H9 (cell line): ENCODE results near the gene UPF3B. TPM values are rescaled to one million over a fixed set of nuclear protein-coding genes. Genes with fewer than 3 reads are reported as not detected.

Experiments used
- DNase-seq: peaks from one replicate; pipeline ENCODE4 v3.0.0-alpha.2; 2017
- H2AFZ ChIP-seq: one replicate; pipeline ENCODE4 v1.6.1; 2013; ENCODE audit warnings: mild to moderate bottlenecking, low read length, control low read depth, moderate library complexity
- H2AK5ac ChIP-seq: 2 replicates; pipeline ENCODE4 v1.6.1; 2013; ENCODE audit warnings: low read length, control low read depth, mixed read lengths; ENCODE audit not compliant: insufficient read length
- H2BK120ac ChIP-seq: one replicate; pipeline ENCODE4 v1.6.1; 2013; ENCODE audit warnings: low read depth, mild to moderate bottlenecking, low read length, control low read depth, inconsistent platforms; ENCODE audit not compliant: poor library complexity, severe bottlenecking
- H2BK12ac ChIP-seq: 2 replicates; pipeline ENCODE4 v1.6.1; 2013; ENCODE audit warnings: low read length, control low read depth, mixed read lengths, low read depth; ENCODE audit not compliant: insufficient read length
- H2BK15ac ChIP-seq: 2 replicates; pipeline ENCODE4 v1.6.1; 2013; ENCODE audit warnings: low read depth, low read length, control low read depth
- H2BK20ac ChIP-seq: one replicate; pipeline ENCODE4 v1.6.1; 2013; ENCODE audit warnings: low read depth, mild to moderate bottlenecking, low read length, control low read depth, inconsistent platforms; ENCODE audit not compliant: poor library complexity, severe bottlenecking
- H2BK5ac ChIP-seq: 2 replicates; pipeline ENCODE4 v1.6.1; 2013; ENCODE audit warnings: low read length, control low read depth, mixed read lengths; ENCODE audit not compliant: insufficient read length
- H3K14ac ChIP-seq: 2 replicates; pipeline ENCODE4 v1.6.1; 2013; ENCODE audit warnings: low read length, control low read depth; ENCODE audit not compliant: insufficient read depth
- H3K18ac ChIP-seq: 2 replicates; pipeline ENCODE4 v1.6.1; 2013; ENCODE audit warnings: low read depth, mild to moderate bottlenecking, mixed read lengths, low read length, control low read depth; ENCODE audit not compliant: insufficient read length
- H3K23ac ChIP-seq: 2 replicates; pipeline ENCODE4 v1.6.1; 2013; ENCODE audit warnings: low read length, control low read depth, mixed read lengths, low read depth; ENCODE audit not compliant: insufficient read length
- H3K23me2 ChIP-seq: 2 replicates; pipeline ENCODE4 v1.6.1; 2013; ENCODE audit warnings: low read depth, mild to moderate bottlenecking, mixed read lengths, low read length, control low read depth; ENCODE audit not compliant: insufficient read length, poor library complexity, severe bottlenecking
- H3K27ac ChIP-seq: 2 replicates; pipeline ENCODE4 v1.5.1; 2013; ENCODE audit warnings: low read length, control low read depth, mixed read lengths, low read depth; ENCODE audit not compliant: insufficient read length
- H3K27me3 ChIP-seq: 2 replicates; pipeline ENCODE4 v1.6.1; 2013; ENCODE audit warnings: low read length, control low read depth, inconsistent platforms; ENCODE audit not compliant: insufficient read depth
- H3K4ac ChIP-seq: 2 replicates; pipeline ENCODE4 v1.6.1; 2013; ENCODE audit warnings: low read depth, mild to moderate bottlenecking, control low read depth, inconsistent platforms, low read length, moderate library complexity
- H3K4me1 ChIP-seq: 2 replicates; pipeline ENCODE4 v1.6.1; 2013; ENCODE audit warnings: low read length, control low read depth, inconsistent platforms; ENCODE audit not compliant: insufficient read depth
- H3K4me2 ChIP-seq: 2 replicates; pipeline ENCODE4 v1.6.1; 2013; ENCODE audit warnings: low read length, control low read depth, mixed read lengths; ENCODE audit not compliant: insufficient read length, insufficient read depth
- H3K56ac ChIP-seq: 2 replicates; pipeline ENCODE4 v1.6.1; 2013; ENCODE audit warnings: low read depth, mild to moderate bottlenecking, mixed read lengths, low read length, control low read depth; ENCODE audit not compliant: insufficient read length
- H3K79me1 ChIP-seq: 2 replicates; pipeline ENCODE4 v1.6.1; 2013; ENCODE audit warnings: low read depth, mild to moderate bottlenecking, moderate library complexity, low read length, control low read depth, inconsistent platforms; ENCODE audit not compliant: insufficient read depth, poor library complexity, severe bottlenecking
- H3K79me2 ChIP-seq: 2 replicates; pipeline ENCODE4 v1.6.1; 2013; ENCODE audit warnings: low read length, control low read depth, inconsistent platforms; ENCODE audit not compliant: insufficient read depth
- H3K9ac ChIP-seq: 2 replicates; pipeline ENCODE4 v1.6.1; 2013; ENCODE audit warnings: low read length, control low read depth, mixed read lengths; ENCODE audit not compliant: insufficient read length; ENCODE audit errors: extremely low read depth
- H3K9me3 ChIP-seq: one replicate; pipeline ENCODE4 v1.6.1; 2013; ENCODE audit warnings: low read depth, low read length, inconsistent platforms; ENCODE audit not compliant: control insufficient read depth
- H3T11ph ChIP-seq: one replicate; pipeline ENCODE4 v1.6.1; 2013; ENCODE audit warnings: mild to moderate bottlenecking, low read length, control low read depth, inconsistent platforms
- H4K20me1 ChIP-seq: one replicate; pipeline ENCODE4 v1.6.1; 2013; ENCODE audit not compliant: control insufficient read depth, insufficient read length, insufficient read depth
- H4K5ac ChIP-seq: 2 replicates; pipeline ENCODE4 v1.6.1; 2013; ENCODE audit warnings: low read depth, mild to moderate bottlenecking, mixed read lengths, low read length, control low read depth; ENCODE audit not compliant: insufficient read length
- H4K8ac ChIP-seq: replicated peaks from 2 replicates; pipeline ENCODE4 v1.6.1; 2013; ENCODE audit warnings: low read length, control low read depth, mixed read lengths, low read depth; ENCODE audit not compliant: insufficient read length
- H4K91ac ChIP-seq: 2 replicates; pipeline ENCODE4 v1.6.1; 2013; ENCODE audit warnings: low read depth, mild to moderate bottlenecking, moderate library complexity, mixed read lengths, low read length, control low read depth; ENCODE audit not compliant: insufficient read length
- H3K27ac Mint-ChIP-seq, 3 experiments: 2 replicates in 2 of 3; 3 replicates in 1 of 3; pipeline ENCODE4 v1.8.0; 2020 to 2021; ENCODE audit warnings: mixed read lengths in 3 of 3, mild to moderate bottlenecking in 1 of 3, moderate library complexity in 1 of 3
- H3K27me3 Mint-ChIP-seq: 2 replicates; pipeline ENCODE4 v1.8.0; 2021; ENCODE audit warnings: low read depth, mild to moderate bottlenecking, moderate library complexity, mixed read lengths
- H3K36me3 Mint-ChIP-seq, 3 experiments: 2 replicates in 2 of 3; 3 replicates in 1 of 3; pipeline ENCODE4 v1.8.0; 2020 to 2021; ENCODE audit warnings: low read depth in 3 of 3, mixed read lengths in 3 of 3; ENCODE audit not compliant: insufficient read depth in 1 of 3
- H3K4me1 Mint-ChIP-seq, 2 experiments: 2 replicates each; pipeline ENCODE4 v1.8.0; 2020; ENCODE audit warnings: mixed read lengths in 2 of 2
- H3K4me3 Mint-ChIP-seq, 2 experiments: 2 replicates in 1 of 2; 3 replicates in 1 of 2; pipeline ENCODE4 v1.8.0; 2020 to 2021; ENCODE audit warnings: mild to moderate bottlenecking in 2 of 2, mixed read lengths in 2 of 2, moderate library complexity in 1 of 2
- H3K9me3 Mint-ChIP-seq, 2 experiments: 2 replicates in 1 of 2; 3 replicates in 1 of 2; pipeline ENCODE4 v1.8.0; 2020; ENCODE audit warnings: mild to moderate bottlenecking in 2 of 2, mixed read lengths in 2 of 2, moderate library complexity in 1 of 2
- WGBS: extraction: QIAGEN DNeasy Blood & Tissue Kit; methylation state at CpG from one replicate; pipeline ENCODE4 v1.1.7; 2013; ENCODE audit warnings: missing lambda C conversion rate, low lambda C conversion rate, mixed read lengths; ENCODE audit not compliant: insufficient read length; ENCODE audit errors: extremely low coverage; 5-methylcytosine and 5-hydroxymethylcytosine counted together
- total RNA-seq: library from RNA; stranded (reverse); gene quantifications from 2 replicates; pipeline ENCODE4 v1.2.1, GENCODE V29; 2021
- TF ChIP-seq, protein P1 (sequence below): fragments of 200-600 bp; sonication (generic); conservative IDR thresholded peaks from 3 replicates; pipeline ENCODE4 v1.8.0; 2021; ENCODE audit warnings: antibody characterized with exemption, mild to moderate bottlenecking

UPF3B gene
- total RNA-seq, 1 experiment from 2014 or later, result 31.5 TPM

DNA sequence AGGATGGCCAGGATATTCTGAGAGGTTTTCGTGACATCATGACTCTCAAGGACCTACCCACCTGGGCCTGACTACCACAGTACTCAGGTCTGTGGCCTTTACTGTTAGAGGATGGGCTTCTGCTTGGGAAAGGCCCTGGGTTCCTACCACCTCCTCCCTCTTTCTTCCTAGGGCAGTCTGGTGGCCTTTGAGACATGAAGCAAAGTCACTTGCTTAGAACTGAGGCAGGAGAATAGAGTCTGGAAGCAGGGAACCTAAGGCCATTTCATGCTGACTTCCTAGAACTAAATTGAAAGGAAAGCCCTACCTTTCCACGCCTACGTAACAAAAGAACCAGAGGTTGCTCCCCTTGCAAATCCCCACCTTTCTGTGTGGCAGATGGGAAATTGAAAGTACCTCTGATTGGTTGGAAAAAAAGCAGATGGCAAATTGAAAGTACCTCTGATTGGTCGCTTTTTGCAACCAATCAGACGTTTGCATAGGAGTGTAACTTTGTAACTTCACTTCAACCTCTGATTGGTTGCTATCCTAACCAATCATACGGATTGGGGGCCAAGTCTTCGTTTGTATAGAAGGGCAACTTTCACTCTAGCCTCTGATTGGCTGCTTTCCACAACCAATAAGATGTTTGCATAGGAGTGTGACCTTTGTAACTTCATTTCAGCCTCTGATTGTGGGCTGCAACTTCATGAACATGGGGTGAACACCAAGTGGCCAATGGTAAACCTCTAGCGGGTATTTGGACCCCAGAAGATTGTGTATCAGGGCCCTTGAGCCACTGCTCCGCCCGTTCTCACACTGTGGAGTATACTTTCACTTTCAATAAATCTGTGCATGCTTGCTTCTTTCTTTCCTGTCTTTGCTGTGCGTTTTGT lies 33.0 kb upstream of the UPF3B start:
- Histone ChIP-seq H3K79me1 (no peaks in the 10 kb centered on the region), H4K8ac (no peak overlapping the region), H2BK5ac (no peak overlapping the region), H3K4me2 (no peak overlapping the region), H2BK120ac (no peak overlapping the region), H3K4ac (no peak overlapping the region), H2BK15ac (no peak overlapping the region), H3T11ph (no peak overlapping the region), H2AFZ (no peak overlapping the region), H3K14ac (no peak overlapping the region), H3K18ac (no peak overlapping the region), H3K23ac (no peak overlapping the region), H4K91ac (no peak overlapping the region), H3K27me3 (no peaks in the 10 kb centered on the region), H4K20me1 (no peaks in the 10 kb centered on the region), H3K4me1 (no peaks in the 10 kb centered on the region), H3K79me2 (no peaks in the 10 kb centered on the region), H3K56ac (no peak overlapping the region), H4K5ac (no peak overlapping the region), H2AK5ac (no peak overlapping the region), H3K27ac (no peak overlapping the region), H3K23me2 (no peaks in the 10 kb centered on the region), H3K9ac (no peak overlapping the region), H2BK20ac (no peak overlapping the region), H2BK12ac (no peak overlapping the region), H3K9me3 (peaks cover 21% of the 10 kb centered on the region)
- whole genome bisulfite sequencing, result no CpG with 5 or more reads among the region's 11 CpGs
- TF ChIP-seq, protein P1, sequence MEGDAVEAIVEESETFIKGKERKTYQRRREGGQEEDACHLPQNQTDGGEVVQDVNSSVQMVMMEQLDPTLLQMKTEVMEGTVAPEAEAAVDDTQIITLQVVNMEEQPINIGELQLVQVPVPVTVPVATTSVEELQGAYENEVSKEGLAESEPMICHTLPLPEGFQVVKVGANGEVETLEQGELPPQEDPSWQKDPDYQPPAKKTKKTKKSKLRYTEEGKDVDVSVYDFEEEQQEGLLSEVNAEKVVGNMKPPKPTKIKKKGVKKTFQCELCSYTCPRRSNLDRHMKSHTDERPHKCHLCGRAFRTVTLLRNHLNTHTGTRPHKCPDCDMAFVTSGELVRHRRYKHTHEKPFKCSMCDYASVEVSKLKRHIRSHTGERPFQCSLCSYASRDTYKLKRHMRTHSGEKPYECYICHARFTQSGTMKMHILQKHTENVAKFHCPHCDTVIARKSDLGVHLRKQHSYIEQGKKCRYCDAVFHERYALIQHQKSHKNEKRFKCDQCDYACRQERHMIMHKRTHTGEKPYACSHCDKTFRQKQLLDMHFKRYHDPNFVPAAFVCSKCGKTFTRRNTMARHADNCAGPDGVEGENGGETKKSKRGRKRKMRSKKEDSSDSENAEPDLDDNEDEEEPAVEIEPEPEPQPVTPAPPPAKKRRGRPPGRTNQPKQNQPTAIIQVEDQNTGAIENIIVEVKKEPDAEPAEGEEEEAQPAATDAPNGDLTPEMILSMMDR, result no peak
- Mint-ChIP-seq H3K9me3 (peaks cover 44 to 54% of the 10 kb centered on the region in 2 experiments), H3K4me1 (no peaks in the 10 kb centered on the region), H3K27ac (no peak overlapping the region), H3K27me3 (no peaks in the 10 kb centered on the region; the same call in none of the 2 replicates), H3K36me3 (0 out of 7 replicates have a peak, but pooled peaks cover 0 to 4% (median 0%) of the 10 kb centered on the region in 3 experiments), H3K4me3 (no peak overlapping the region)
- DNase-seq, result no peak
